H9 (cell line): ENCODE results near the gene RASGRF2. TPM values are rescaled to one million over a fixed set of nuclear protein-coding genes. Genes with fewer than 3 reads are reported as not detected.

ENCODE experiments used
- DNase-seq: peaks from one replicate; pipeline ENCODE4 v3.0.0-alpha.2; 2017
- H2AFZ ChIP-seq: one replicate; pipeline ENCODE4 v1.6.1; 2013; ENCODE audit warnings: mild to moderate bottlenecking, low read length, control low read depth, moderate library complexity
- H2AK5ac ChIP-seq: 2 replicates; pipeline ENCODE4 v1.6.1; 2013; ENCODE audit warnings: low read length, control low read depth, mixed read lengths; ENCODE audit not compliant: insufficient read length
- H2BK120ac ChIP-seq: one replicate; pipeline ENCODE4 v1.6.1; 2013; ENCODE audit warnings: low read depth, mild to moderate bottlenecking, low read length, control low read depth, inconsistent platforms; ENCODE audit not compliant: poor library complexity, severe bottlenecking
- H2BK12ac ChIP-seq: 2 replicates; pipeline ENCODE4 v1.6.1; 2013; ENCODE audit warnings: low read length, control low read depth, mixed read lengths, low read depth; ENCODE audit not compliant: insufficient read length
- H2BK15ac ChIP-seq: 2 replicates; pipeline ENCODE4 v1.6.1; 2013; ENCODE audit warnings: low read depth, low read length, control low read depth
- H2BK20ac ChIP-seq: one replicate; pipeline ENCODE4 v1.6.1; 2013; ENCODE audit warnings: low read depth, mild to moderate bottlenecking, low read length, control low read depth, inconsistent platforms; ENCODE audit not compliant: poor library complexity, severe bottlenecking
- H2BK5ac ChIP-seq: 2 replicates; pipeline ENCODE4 v1.6.1; 2013; ENCODE audit warnings: low read length, control low read depth, mixed read lengths; ENCODE audit not compliant: insufficient read length
- H3K14ac ChIP-seq: 2 replicates; pipeline ENCODE4 v1.6.1; 2013; ENCODE audit warnings: low read length, control low read depth; ENCODE audit not compliant: insufficient read depth
- H3K18ac ChIP-seq: 2 replicates; pipeline ENCODE4 v1.6.1; 2013; ENCODE audit warnings: low read depth, mild to moderate bottlenecking, mixed read lengths, low read length, control low read depth; ENCODE audit not compliant: insufficient read length
- H3K23ac ChIP-seq: 2 replicates; pipeline ENCODE4 v1.6.1; 2013; ENCODE audit warnings: low read length, control low read depth, mixed read lengths, low read depth; ENCODE audit not compliant: insufficient read length
- H3K23me2 ChIP-seq: 2 replicates; pipeline ENCODE4 v1.6.1; 2013; ENCODE audit warnings: low read depth, mild to moderate bottlenecking, mixed read lengths, low read length, control low read depth; ENCODE audit not compliant: insufficient read length, poor library complexity, severe bottlenecking
- H3K27ac ChIP-seq: 2 replicates; pipeline ENCODE4 v1.5.1; 2013; ENCODE audit warnings: low read length, control low read depth, mixed read lengths, low read depth; ENCODE audit not compliant: insufficient read length
- H3K27me3 ChIP-seq: 2 replicates; pipeline ENCODE4 v1.6.1; 2013; ENCODE audit warnings: low read length, control low read depth, inconsistent platforms; ENCODE audit not compliant: insufficient read depth
- H3K4ac ChIP-seq: 2 replicates; pipeline ENCODE4 v1.6.1; 2013; ENCODE audit warnings: low read depth, mild to moderate bottlenecking, control low read depth, inconsistent platforms, low read length, moderate library complexity
- H3K4me1 ChIP-seq: 2 replicates; pipeline ENCODE4 v1.6.1; 2013; ENCODE audit warnings: low read length, control low read depth, inconsistent platforms; ENCODE audit not compliant: insufficient read depth
- H3K4me2 ChIP-seq: 2 replicates; pipeline ENCODE4 v1.6.1; 2013; ENCODE audit warnings: low read length, control low read depth, mixed read lengths; ENCODE audit not compliant: insufficient read length, insufficient read depth
- H3K56ac ChIP-seq: 2 replicates; pipeline ENCODE4 v1.6.1; 2013; ENCODE audit warnings: low read depth, mild to moderate bottlenecking, mixed read lengths, low read length, control low read depth; ENCODE audit not compliant: insufficient read length
- H3K79me1 ChIP-seq: 2 replicates; pipeline ENCODE4 v1.6.1; 2013; ENCODE audit warnings: low read depth, mild to moderate bottlenecking, moderate library complexity, low read length, control low read depth, inconsistent platforms; ENCODE audit not compliant: insufficient read depth, poor library complexity, severe bottlenecking
- H3K79me2 ChIP-seq: 2 replicates; pipeline ENCODE4 v1.6.1; 2013; ENCODE audit warnings: low read length, control low read depth, inconsistent platforms; ENCODE audit not compliant: insufficient read depth
- H3K9ac ChIP-seq: 2 replicates; pipeline ENCODE4 v1.6.1; 2013; ENCODE audit warnings: low read length, control low read depth, mixed read lengths; ENCODE audit not compliant: insufficient read length; ENCODE audit errors: extremely low read depth
- H3K9me3 ChIP-seq: one replicate; pipeline ENCODE4 v1.6.1; 2013; ENCODE audit warnings: low read depth, low read length, inconsistent platforms; ENCODE audit not compliant: control insufficient read depth
- H3T11ph ChIP-seq: one replicate; pipeline ENCODE4 v1.6.1; 2013; ENCODE audit warnings: mild to moderate bottlenecking, low read length, control low read depth, inconsistent platforms
- H4K20me1 ChIP-seq: one replicate; pipeline ENCODE4 v1.6.1; 2013; ENCODE audit not compliant: control insufficient read depth, insufficient read length, insufficient read depth
- H4K5ac ChIP-seq: 2 replicates; pipeline ENCODE4 v1.6.1; 2013; ENCODE audit warnings: low read depth, mild to moderate bottlenecking, mixed read lengths, low read length, control low read depth; ENCODE audit not compliant: insufficient read length
- H4K8ac ChIP-seq: replicated peaks from 2 replicates; pipeline ENCODE4 v1.6.1; 2013; ENCODE audit warnings: low read length, control low read depth, mixed read lengths, low read depth; ENCODE audit not compliant: insufficient read length
- H4K91ac ChIP-seq: 2 replicates; pipeline ENCODE4 v1.6.1; 2013; ENCODE audit warnings: low read depth, mild to moderate bottlenecking, moderate library complexity, mixed read lengths, low read length, control low read depth; ENCODE audit not compliant: insufficient read length
- H3K27ac Mint-ChIP-seq, 3 experiments: 2 replicates in 2 of 3; 3 replicates in 1 of 3; pipeline ENCODE4 v1.8.0; 2020 to 2021; ENCODE audit warnings: mixed read lengths in 3 of 3, mild to moderate bottlenecking in 1 of 3, moderate library complexity in 1 of 3
- H3K27me3 Mint-ChIP-seq: 2 replicates; pipeline ENCODE4 v1.8.0; 2021; ENCODE audit warnings: low read depth, mild to moderate bottlenecking, moderate library complexity, mixed read lengths
- H3K36me3 Mint-ChIP-seq, 3 experiments: 2 replicates in 2 of 3; 3 replicates in 1 of 3; pipeline ENCODE4 v1.8.0; 2020 to 2021; ENCODE audit warnings: low read depth in 3 of 3, mixed read lengths in 3 of 3; ENCODE audit not compliant: insufficient read depth in 1 of 3
- H3K4me1 Mint-ChIP-seq, 2 experiments: 2 replicates each; pipeline ENCODE4 v1.8.0; 2020; ENCODE audit warnings: mixed read lengths in 2 of 2
- H3K4me3 Mint-ChIP-seq, 2 experiments: 2 replicates in 1 of 2; 3 replicates in 1 of 2; pipeline ENCODE4 v1.8.0; 2020 to 2021; ENCODE audit warnings: mild to moderate bottlenecking in 2 of 2, mixed read lengths in 2 of 2, moderate library complexity in 1 of 2
- H3K9me3 Mint-ChIP-seq, 2 experiments: 2 replicates in 1 of 2; 3 replicates in 1 of 2; pipeline ENCODE4 v1.8.0; 2020; ENCODE audit warnings: mild to moderate bottlenecking in 2 of 2, mixed read lengths in 2 of 2, moderate library complexity in 1 of 2
- CTCF ChIP-seq: fragments of 200-600 bp; sonication (generic); conservative IDR thresholded peaks from 3 replicates; pipeline ENCODE4 v1.8.0; 2021; ENCODE audit warnings: antibody characterized with exemption, mild to moderate bottlenecking
- WGBS: extraction: QIAGEN DNeasy Blood & Tissue Kit; methylation state at CpG from one replicate; pipeline ENCODE4 v1.1.7; 2013; ENCODE audit warnings: missing lambda C conversion rate, low lambda C conversion rate, mixed read lengths; ENCODE audit not compliant: insufficient read length; ENCODE audit errors: extremely low coverage; 5-methylcytosine and 5-hydroxymethylcytosine counted together
- total RNA-seq: library from RNA; stranded (reverse); gene quantifications from 2 replicates; pipeline ENCODE4 v1.2.1, GENCODE V29; 2021

Gene RASGRF2
- total RNA-seq, 1 experiment from 2014 or later, result 13.5 TPM

- Mint-ChIP-seq H3K27me3 (no peaks in the 10 kb centered on the region), H3K4me3 (no peak overlapping the region), H3K36me3 (no peaks in the 10 kb centered on the region)
These were observed 137.6 kb downstream of the RASGRF2 start for GRCh38 chr5:81097713-81098112.

More at GRCh38 chr5:81097713-81098112, 137.6 kb downstream of the RASGRF2 start:
- Histone ChIP-seq H2BK15ac (no peak overlapping the region), H3K14ac (no peak overlapping the region), H4K91ac (no peak overlapping the region), H3K27me3 (no peaks in the 10 kb centered on the region), H4K20me1 (peaks cover 2% of the 10 kb centered on the region), H2BK12ac (no peak overlapping the region), H3K9ac (no peak overlapping the region), H2AFZ (no peak overlapping the region), H3K23ac (no peak overlapping the region), H2BK5ac (no peak overlapping the region), H2BK20ac (no peak overlapping the region), H4K5ac (no peak overlapping the region), H3K27ac (no peak overlapping the region), H3K4me1 (no peaks in the 10 kb centered on the region; the same call in 1 of the 2 replicates), H3K56ac (no peak overlapping the region), H2BK120ac (no peak overlapping the region), H2AK5ac (no peak overlapping the region), H3T11ph (no peak overlapping the region), H3K79me2 (no peaks in the 10 kb centered on the region; the same call in 1 of the 2 replicates), H3K18ac (no peak overlapping the region), H3K4ac (no peak overlapping the region), H3K9me3 (no peaks in the 10 kb centered on the region), H3K4me2 (no peak overlapping the region), H4K8ac (no peak overlapping the region), H3K79me1 (no peaks in the 10 kb centered on the region), H3K23me2 (no peaks in the 10 kb centered on the region)
- Mint-ChIP-seq H3K4me1 (peaks cover 7 to 9% of the 10 kb centered on the region in 2 experiments), H3K27ac (no peak overlapping the region), H3K9me3 (no peaks in the 10 kb centered on the region)
- WGBS, result no CpG with 5 or more reads among the region's 3 CpGs
- DNase-seq, result no peak
- no peak for TF ChIP-seq CTCF
